HL-60/S4 treated with retinoic acid at 250 ng/mL for 4 days and 3 days (cell line): Measurements from ENCODE around the gene COL23A1.

Experiments used
- in situ Hi-C: fragments of 300-500 bp; cut with MboI; formaldehyde crosslinking; loops from 2 replicates; pipeline ENCODE4 v1.7.0; 2022; ENCODE audit warnings: low sequenced_read_pairs

Gene COL23A1

GRCh38 chr5:178237431-178238312 lies 352.5 kb downstream of the COL23A1 start:
- in situ Hi-C loops, result loop anchor here (25.0 kb wide), 1 partner anchor 1250 kb away; no protein-coding TSS in a partner anchor

DNA sequence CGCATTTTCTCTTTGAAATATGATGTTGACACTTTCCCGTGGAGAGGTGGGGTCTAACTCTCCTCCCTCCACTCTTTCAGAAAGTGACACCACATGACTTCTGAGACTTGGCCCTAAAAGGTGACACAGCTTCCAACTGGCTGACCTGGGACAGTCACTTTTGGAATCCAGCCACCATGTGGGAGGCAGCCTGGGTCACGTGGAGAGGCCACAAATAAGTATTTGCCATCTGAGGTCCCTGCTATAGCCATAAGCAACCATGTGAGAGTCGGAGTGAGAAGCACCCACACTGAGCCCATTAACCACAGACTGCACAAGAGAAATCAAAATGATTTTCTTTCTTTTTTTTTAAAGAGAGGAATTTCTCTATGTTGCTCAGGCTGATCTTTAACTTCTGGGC lies 353.5 kb downstream of the COL23A1 start:
- in situ Hi-C loops, result loop anchor here (25.0 kb wide), 1 partner anchor 1251 kb away; no protein-coding TSS in a partner anchor

- in situ Hi-C loops, result loop anchor here (25.0 kb wide), 1 partner anchor 1251 kb away; no protein-coding TSS in a partner anchor
These were observed 354.1 kb downstream of the COL23A1 start for GRCh38 chr5:178236126-178236525.

- in situ Hi-C loops, result loop anchor here (25.0 kb wide), 1 partner anchor 1252 kb away; no protein-coding TSS in a partner anchor
These were observed 354.6 kb downstream of the COL23A1 start for GRCh38 chr5:178235588-178235974.

DNA sequence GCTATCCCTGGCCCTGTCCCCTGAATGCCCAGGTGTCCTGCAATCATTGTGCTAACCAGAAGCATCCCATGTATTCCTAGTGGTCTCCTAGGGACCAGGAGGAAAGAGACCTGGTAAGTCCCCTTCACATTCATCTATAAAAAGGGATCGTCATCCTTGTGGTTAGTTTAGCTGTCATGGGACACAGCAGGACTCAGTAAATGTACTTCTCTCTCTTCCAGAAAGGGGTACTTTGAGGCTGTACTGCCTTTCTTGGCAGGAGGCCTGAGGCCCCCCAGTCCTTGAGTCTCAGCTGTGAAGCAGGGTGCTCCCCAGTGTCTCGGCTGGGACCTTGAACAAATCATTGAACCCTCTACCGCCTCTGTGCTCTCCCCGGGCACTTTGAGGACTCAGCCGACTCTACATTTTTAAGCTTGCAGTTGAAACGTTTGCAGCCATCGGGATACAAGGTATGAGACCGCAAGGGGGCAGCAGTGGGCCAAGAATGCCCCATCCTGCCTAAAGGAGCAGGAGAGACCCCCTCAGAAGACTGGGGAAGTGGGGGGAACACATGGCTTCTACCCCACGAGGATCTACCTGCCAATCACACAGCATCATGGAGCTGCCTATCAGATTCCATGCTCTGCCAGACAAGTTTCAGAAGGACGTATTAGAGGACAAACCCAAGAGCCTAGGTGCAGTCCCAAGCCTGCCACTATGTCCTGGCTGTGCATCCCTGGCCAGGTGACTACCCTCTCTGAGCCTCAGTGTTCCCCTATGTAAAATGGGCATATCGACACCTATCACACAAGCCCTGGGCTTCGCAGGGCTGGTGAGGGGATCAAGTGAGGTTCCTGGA lies 355.2 kb downstream of the COL23A1 start:
- in situ Hi-C loops, result loop anchor here (25.0 kb wide), 1 partner anchor 1252 kb away; no protein-coding TSS in a partner anchor

GRCh38 chr5:178234121-178234749 lies 356.0 kb downstream of the COL23A1 start:
- in situ Hi-C loops, result loop anchor here (25.0 kb wide), 1 partner anchor 1253 kb away; no protein-coding TSS in a partner anchor

GRCh38 chr5:178232920-178233429 lies 357.2 kb downstream of the COL23A1 start:
- in situ Hi-C loops, result loop anchor here (25.0 kb wide), 1 partner anchor 1254 kb away; no protein-coding TSS in a partner anchor

- in situ Hi-C loops, result loop anchor here (25.0 kb wide), 1 partner anchor 1255 kb away; no protein-coding TSS in a partner anchor
These were observed 357.9 kb downstream of the COL23A1 start, which contains the start of gene PHYKPL for GRCh38 chr5:178232124-178232919. PHYKPL (minus strand) TSS chr5:178232802; CDS start chr5:178232550, 252 bp downstream.

DNA sequence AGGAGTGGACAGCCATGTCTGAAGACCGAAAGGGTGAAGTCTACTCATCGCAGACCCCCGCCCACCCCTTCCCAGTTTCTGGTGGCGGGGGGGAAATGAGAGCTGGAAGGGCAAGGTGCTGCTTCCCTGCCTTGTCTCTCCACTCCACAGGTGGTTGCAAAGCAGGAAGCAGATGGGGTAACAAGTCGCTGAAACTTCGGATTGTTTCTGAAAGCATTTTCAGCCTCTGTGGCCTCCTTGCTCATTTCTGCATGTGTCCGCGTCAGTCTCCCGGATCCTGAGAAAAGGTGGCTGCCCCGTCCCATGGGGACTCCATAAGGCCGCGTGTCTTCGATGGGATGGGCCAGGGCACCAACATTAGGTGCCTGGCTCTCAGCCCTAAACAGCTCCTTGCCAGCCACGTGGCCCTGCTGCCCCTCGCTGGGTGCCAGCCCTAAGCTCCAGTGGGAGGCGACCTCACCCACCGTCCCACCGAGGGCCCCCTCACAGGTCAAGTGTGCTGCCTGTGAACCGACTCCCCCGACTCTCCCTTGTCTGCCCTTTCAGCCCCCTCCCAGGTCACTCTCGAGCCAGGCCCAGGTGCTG lies 358.6 kb downstream of the COL23A1 start:
- in situ Hi-C loops, result loop anchor here (25.0 kb wide), 1 partner anchor 1256 kb away; no protein-coding TSS in a partner anchor

DNA sequence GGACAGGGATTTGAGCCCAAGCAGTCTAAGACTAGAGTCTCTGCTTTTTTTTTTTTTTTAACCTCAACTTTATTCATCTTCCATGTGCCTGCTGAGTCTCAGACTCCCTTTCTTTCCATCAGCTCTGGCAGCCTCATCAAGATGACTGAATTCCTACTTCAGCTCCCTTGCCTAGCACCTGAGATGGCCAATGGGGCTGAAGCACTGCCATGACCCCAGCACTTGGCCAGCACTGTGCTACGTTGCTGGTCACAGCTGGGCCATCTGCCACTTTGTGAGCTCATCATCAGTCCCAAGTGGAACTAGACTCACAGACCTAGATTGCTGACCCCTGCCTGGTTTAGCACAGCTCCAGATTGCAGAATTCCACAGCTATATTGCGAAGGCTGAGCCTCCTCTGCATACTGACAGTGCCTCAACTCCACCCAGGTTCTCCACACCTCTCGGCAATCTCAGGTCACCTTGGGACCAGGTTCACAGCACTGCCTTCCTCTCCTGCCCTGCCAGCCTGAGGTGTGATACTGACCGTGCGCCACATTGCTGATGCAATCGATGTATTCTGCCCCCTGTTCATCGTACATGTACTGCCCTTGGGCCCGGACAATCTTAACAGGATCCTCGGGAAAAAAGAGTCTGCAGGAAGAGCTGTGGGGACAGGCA lies 359.2 kb downstream of the COL23A1 start:
- in situ Hi-C loops, result loop anchor here (25.0 kb wide), 1 partner anchor 1256 kb away; no protein-coding TSS in a partner anchor

GRCh38 chr5:178229861-178230260 lies 360.3 kb downstream of the COL23A1 start:
- in situ Hi-C loops, result loop anchor here (25.0 kb wide), 1 partner anchor 1257 kb away; no protein-coding TSS in a partner anchor

GRCh38 chr5:178229111-178229510 lies 361.1 kb downstream of the COL23A1 start:
- in situ Hi-C loops, result loop anchor here (25.0 kb wide), 1 partner anchor 1258 kb away; no protein-coding TSS in a partner anchor

DNA sequence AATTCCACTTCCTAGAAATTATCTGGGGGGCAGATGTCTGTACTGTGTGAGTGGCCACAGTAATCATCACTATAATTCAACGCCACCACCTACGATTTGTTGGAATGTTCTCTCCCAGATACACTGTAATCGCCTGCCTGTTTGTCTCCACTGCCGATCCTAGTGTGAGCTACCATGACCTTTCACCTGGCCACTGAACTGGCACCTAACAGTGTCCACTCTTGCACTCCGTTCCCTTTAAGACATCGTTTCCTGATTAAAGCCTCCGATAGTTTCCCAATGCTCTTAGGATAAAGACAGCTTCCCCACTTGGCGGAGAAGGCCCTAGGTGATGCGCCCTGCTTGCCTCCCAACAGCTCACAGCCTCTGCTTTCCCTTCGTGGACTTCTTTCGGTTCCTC lies 361.6 kb downstream of the COL23A1 start:
- in situ Hi-C loops, result loop anchor here (25.0 kb wide), 1 partner anchor 1259 kb away; no protein-coding TSS in a partner anchor

- in situ Hi-C loops, result loop anchor here (25.0 kb wide), 1 partner anchor 1259 kb away; no protein-coding TSS in a partner anchor
These were observed 362.3 kb downstream of the COL23A1 start for GRCh38 chr5:178227929-178228328.

- in situ Hi-C loops, result loop anchor here (25.0 kb wide), 1 partner anchor 1260 kb away; no protein-coding TSS in a partner anchor
These were observed 363.0 kb downstream of the COL23A1 start for GRCh38 chr5:178227138-178227659.

DNA sequence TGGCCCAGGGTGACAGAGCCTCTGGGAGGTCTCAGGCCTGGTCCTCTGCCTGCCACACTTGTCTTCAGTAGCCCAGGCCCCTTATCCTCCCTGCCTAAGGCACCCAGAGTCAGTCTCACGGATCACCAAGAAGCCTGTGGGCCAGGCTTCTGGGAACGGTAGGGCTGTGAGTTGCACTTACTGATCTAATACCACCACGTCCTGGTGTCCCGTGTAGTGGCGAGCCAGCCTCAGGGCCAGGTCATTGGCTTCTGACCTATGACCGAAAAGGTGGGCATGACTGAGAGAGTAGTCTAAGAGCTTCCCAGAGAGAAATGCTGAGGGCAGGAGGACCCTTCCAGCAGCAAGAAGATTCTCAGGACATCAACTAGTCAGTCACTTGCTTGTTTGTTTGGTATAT lies 365.0 kb downstream of the COL23A1 start:
- in situ Hi-C loops, result loop anchor here (25.0 kb wide), 1 partner anchor 1262 kb away; no protein-coding TSS in a partner anchor

- in situ Hi-C loops, result no loop called here
These were observed 365.8 kb downstream of the COL23A1 start for GRCh38 chr5:178224403-178224802.
